OCI-LY7 (cell line): Measurements from ENCODE around the gene BANF2. TPM values are rescaled to one million over a fixed set of nuclear protein-coding genes. Genes with fewer than 3 reads are reported as not detected.

Experiments used
- BruUV-seq: library from RNA; stranded (reverse); fragments of 400-500 nt; replicated peaks from 2 replicates; lab custom pipeline; 2021; lab: Mats Ljungman, UMichigan
- CTCF ChIA-PET: fragments of 300-600 bp; sonication (Branson Sonifier 250); formaldehyde crosslinking; loops from one replicate; lab custom pipeline; 2022; ENCODE audit warnings: antibody characterized with exemption; ENCODE audit not compliant: unreplicated experiment; lab: Charles Lee
- POLR2A ChIA-PET: fragments of 300-600 bp; sonication (Branson Sonifier 250); formaldehyde crosslinking; loops from one replicate; lab custom pipeline; 2022; ENCODE audit warnings: antibody characterized with exemption; lab: Charles Lee
- DNase-seq: peaks from one replicate; pipeline ENCODE4 v3.0.0-alpha.2; 2015; ENCODE audit warnings: low spot score
- H2AFZ ChIP-seq: fragments of 200-600 bp; sonication (generic), shearing (Covaris generic); 2 replicates; pipeline ENCODE4 v1.6.1; 2014; ENCODE audit warnings: mild to moderate bottlenecking, antibody characterized with exemption, low read length, moderate library complexity
- H3K27ac ChIP-seq: fragments of 200-600 bp; sonication (generic); 2 replicates; pipeline ENCODE4 v1.5.1; 2014; ENCODE audit warnings: mixed run types, low read depth, mild to moderate bottlenecking, moderate library complexity, low read length, inconsistent platforms; ENCODE audit not compliant: poor library complexity, severe bottlenecking
- H3K36me3 ChIP-seq: fragments of 200-600 bp; sonication (generic); 2 replicates; pipeline ENCODE4 v1.6.1; 2014; ENCODE audit warnings: mild to moderate bottlenecking, antibody characterized with exemption, low read length, moderate library complexity, mixed read lengths; ENCODE audit not compliant: insufficient read depth
- H3K4me1 ChIP-seq: fragments of 200-600 bp; sonication (generic); 2 replicates; pipeline ENCODE4 v1.5.1; 2014; ENCODE audit warnings: mild to moderate bottlenecking, low read length; ENCODE audit not compliant: insufficient read depth, poor library complexity, severe bottlenecking
- H3K4me2 ChIP-seq: fragments of 200-600 bp; sonication (generic); 2 replicates; pipeline ENCODE4 v1.6.1; 2014; ENCODE audit warnings: mild to moderate bottlenecking, low read length
- H3K4me3 ChIP-seq: fragments of 200-600 bp; sonication (generic); 2 replicates; pipeline ENCODE4 v1.5.1; 2014; ENCODE audit warnings: mild to moderate bottlenecking, low read depth, low read length; ENCODE audit not compliant: poor library complexity, severe bottlenecking
- H3K79me2 ChIP-seq: fragments of 200-600 bp; sonication (generic); 2 replicates; pipeline ENCODE4 v1.6.1; 2016; ENCODE audit warnings: low read depth, mild to moderate bottlenecking, low read length, moderate library complexity, mixed read lengths; ENCODE audit not compliant: insufficient read depth
- H3K9me2 ChIP-seq: fragments of 200-600 bp; sonication (generic); 2 replicates; pipeline ENCODE4 v1.6.1; 2016; ENCODE audit warnings: mild to moderate bottlenecking, low read length, mixed read lengths; ENCODE audit not compliant: insufficient read depth
- H3K9me3 ChIP-seq: fragments of 200-600 bp; sonication (generic); 2 replicates; pipeline ENCODE4 v1.6.1; 2014; ENCODE audit warnings: mild to moderate bottlenecking, mixed run types, low read length, mixed read lengths
- H4K20me1 ChIP-seq: fragments of 200-600 bp; sonication (generic); 2 replicates; pipeline ENCODE4 v1.6.1; 2014; ENCODE audit warnings: mild to moderate bottlenecking, antibody characterized with exemption, low read length, moderate library complexity, mixed read lengths; ENCODE audit not compliant: insufficient read depth
- EZH2phosphoT487 ChIP-seq: fragments of 200-600 bp; sonication (generic); IDR thresholded peaks from 2 replicates; pipeline ENCODE4 v1.6.1; 2018; ENCODE audit warnings: low read depth, borderline replicate concordance, mild to moderate bottlenecking, mixed run types, antibody characterized with exemption, low read length, moderate library complexity, mixed read lengths
- intact Hi-C: fragments of 100-400 bp; cut with micrococcal nuclease; formaldehyde crosslinking; loops from one replicate; pipeline ENCODE4 v1.10.0; 2022; ENCODE audit not compliant: unreplicated experiment
- total RNA-seq, 2 experiments: library from RNA; depleted of rRNA in 1 of 2; stranded (reverse); fragments of >200 nt in 1 of 2; shearing (Covaris generic) in 1 of 2; gene quantifications; 2 replicates each; pipeline ENCODE4 v1.2.3, GENCODE V29; 2014 to 2022
- TF ChIP-seq, protein P1 (sequence below): fragments of 200-600 bp; sonication (generic); conservative IDR thresholded peaks from 2 replicates; pipeline ENCODE4 v1.5.1; 2014; ENCODE audit warnings: mild to moderate bottlenecking, antibody characterized with exemption, low read length, moderate library complexity, mixed read lengths

BANF2 gene
- total RNA-seq, 2 experiments from 2014 or later, result not detected

DNA sequence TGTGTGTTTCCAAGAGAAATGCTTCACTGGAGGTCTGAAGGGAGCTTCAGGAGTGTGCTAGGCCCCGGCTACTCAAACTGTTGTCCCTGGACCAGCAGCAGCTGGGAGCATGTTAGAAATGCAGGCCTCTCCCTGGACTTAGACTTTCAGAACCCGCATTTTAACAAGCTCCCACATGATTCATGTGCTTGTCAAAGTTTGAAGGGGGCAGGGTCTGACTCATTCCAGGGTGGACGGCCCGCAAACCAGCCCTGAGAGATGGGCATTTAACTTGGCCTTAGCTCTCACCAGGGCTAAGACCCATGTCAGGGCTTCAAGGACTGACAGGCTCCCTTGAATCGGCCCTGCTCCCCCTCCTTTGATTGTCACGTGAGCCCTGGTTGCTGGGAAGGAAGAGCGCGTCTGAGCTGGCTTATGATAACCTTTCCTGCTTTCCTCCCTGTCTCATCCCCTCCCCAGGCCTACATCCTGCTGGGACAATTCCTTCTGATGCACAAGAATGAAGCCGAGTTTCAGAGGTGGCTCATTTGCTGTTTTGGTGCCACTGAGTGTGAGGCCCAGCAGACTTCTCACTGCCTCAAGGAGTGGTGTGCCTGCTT is 35.5 kb downstream of the BANF2 start:
- DNase-seq, result no peak
- H3K27ac ChIP-seq, result no peak overlapping the region
- H3K4me1 ChIP-seq, result no peaks in the 10 kb centered on the region
- BruUV-seq, result no TSS peak
- POLR2A ChIA-PET, result interaction anchor here (0.9 kb wide), 1 partner anchor 111 kb away, joined by 3 read pairs; no protein-coding TSS in a partner anchor
- no peak overlapping the region for H2AFZ ChIP-seq
- intact Hi-C loops, result no loop called here
- CTCF ChIA-PET, result no interaction called here
- H3K36me3 ChIP-seq, result no peaks in the 10 kb centered on the region
- H3K4me3 ChIP-seq, result no peak overlapping the region
- H3K9me3 ChIP-seq, result no peaks in the 10 kb centered on the region
- TF ChIP-seq EZH2phosphoT487, result no peak
- TF ChIP-seq, protein P1, sequence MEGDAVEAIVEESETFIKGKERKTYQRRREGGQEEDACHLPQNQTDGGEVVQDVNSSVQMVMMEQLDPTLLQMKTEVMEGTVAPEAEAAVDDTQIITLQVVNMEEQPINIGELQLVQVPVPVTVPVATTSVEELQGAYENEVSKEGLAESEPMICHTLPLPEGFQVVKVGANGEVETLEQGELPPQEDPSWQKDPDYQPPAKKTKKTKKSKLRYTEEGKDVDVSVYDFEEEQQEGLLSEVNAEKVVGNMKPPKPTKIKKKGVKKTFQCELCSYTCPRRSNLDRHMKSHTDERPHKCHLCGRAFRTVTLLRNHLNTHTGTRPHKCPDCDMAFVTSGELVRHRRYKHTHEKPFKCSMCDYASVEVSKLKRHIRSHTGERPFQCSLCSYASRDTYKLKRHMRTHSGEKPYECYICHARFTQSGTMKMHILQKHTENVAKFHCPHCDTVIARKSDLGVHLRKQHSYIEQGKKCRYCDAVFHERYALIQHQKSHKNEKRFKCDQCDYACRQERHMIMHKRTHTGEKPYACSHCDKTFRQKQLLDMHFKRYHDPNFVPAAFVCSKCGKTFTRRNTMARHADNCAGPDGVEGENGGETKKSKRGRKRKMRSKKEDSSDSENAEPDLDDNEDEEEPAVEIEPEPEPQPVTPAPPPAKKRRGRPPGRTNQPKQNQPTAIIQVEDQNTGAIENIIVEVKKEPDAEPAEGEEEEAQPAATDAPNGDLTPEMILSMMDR, result no peak
- no peaks in the 10 kb centered on the region for H3K9me2 ChIP-seq
- no peaks in the 10 kb centered on the region for H3K79me2 ChIP-seq
- H3K4me2 ChIP-seq, result no peak overlapping the region
- no peaks in the 10 kb centered on the region for H4K20me1 ChIP-seq

DNA sequence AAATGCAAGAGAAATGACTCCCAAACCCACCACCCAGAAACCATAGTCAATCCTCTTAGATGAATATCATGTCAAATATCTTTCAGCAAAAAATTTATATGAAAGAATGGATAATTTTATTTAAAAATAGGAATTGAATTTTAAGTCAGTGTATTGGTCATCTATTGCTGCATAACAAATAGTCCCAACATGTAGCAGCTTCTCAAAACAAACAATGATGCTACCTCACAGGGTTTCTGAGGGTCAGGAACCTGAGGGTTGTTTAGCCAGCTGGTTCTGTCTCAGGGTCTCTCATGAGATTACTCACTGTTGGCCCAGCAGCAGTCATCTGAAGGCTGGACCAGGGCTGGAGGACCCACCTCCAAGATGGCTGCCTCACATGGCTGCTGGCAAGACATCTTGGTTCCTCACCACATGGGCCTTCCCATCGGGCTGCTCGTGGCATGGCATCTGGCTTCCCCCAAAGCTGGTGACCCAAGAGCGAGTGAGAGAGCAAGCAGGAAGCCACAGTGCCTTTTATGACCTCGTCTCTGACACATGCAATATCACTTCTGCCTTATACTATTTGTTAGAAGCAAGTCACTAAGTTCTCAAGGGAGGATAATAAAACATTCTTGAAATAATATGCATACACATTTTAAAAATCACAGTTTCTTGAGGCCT is 36.3 kb downstream of the BANF2 start:
- Histone ChIP-seq H3K4me2 (no peak overlapping the region), H3K9me3 (no peaks in the 10 kb centered on the region), H3K79me2 (no peaks in the 10 kb centered on the region), H4K20me1 (no peaks in the 10 kb centered on the region), H3K9me2 (no peaks in the 10 kb centered on the region), H3K27ac (no peak overlapping the region), H3K4me1 (no peaks in the 10 kb centered on the region), H3K36me3 (no peaks in the 10 kb centered on the region), H3K4me3 (no peak overlapping the region), H2AFZ (no peak overlapping the region)
- BruUV-seq, result no TSS peak
- TF ChIP-seq EZH2phosphoT487, result no peak
- TF ChIP-seq, protein P1, result no peak
- no peak for DNase-seq
- intact Hi-C loops, result no loop called here
- CTCF ChIA-PET, result no interaction called here
- POLR2A ChIA-PET, result interaction anchor here (1.2 kb wide), 1 partner anchor 31 kb away, joined by 3 read pairs; no protein-coding TSS in a partner anchor

DNA sequence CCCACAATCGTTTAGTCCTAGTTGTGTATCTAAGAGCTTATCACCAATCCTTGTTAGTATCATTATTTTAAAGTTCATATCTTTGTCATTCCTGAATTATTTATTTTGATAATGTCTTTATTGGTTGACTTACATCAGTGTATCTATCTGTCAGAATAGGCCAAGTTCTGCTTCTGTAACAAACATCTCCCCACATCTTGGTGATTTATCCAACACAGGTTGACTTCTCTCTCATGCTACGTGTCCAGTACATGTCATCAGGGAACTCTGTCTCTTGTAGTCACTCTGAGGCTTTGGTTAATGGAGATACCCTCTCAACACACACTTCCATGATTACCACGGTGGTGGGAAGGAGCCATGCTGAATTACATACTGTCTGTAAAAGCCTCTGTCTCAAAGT is 38.4 kb downstream of the BANF2 start:
- no peaks in the 10 kb centered on the region for H4K20me1 ChIP-seq
- POLR2A ChIA-PET, result no interaction called here
- no peak overlapping the region for H3K4me3 ChIP-seq
- no peaks in the 10 kb centered on the region for H3K9me2 ChIP-seq
- TF ChIP-seq, protein P1, result no peak
- no peak for TF ChIP-seq EZH2phosphoT487
- H3K36me3 ChIP-seq, result no peaks in the 10 kb centered on the region
- no peak overlapping the region for H3K4me2 ChIP-seq
- H3K27ac ChIP-seq, result no peak overlapping the region
- no peaks in the 10 kb centered on the region for H3K79me2 ChIP-seq
- H2AFZ ChIP-seq, result no peak overlapping the region
- DNase-seq, result no peak
- CTCF ChIA-PET, result no interaction called here
- intact Hi-C loops, result no loop called here
- no TSS peak for BruUV-seq
- H3K9me3 ChIP-seq, result no peaks in the 10 kb centered on the region
- H3K4me1 ChIP-seq, result no peaks in the 10 kb centered on the region
